H1 (cell line): ENCODE measurements around the gene GDE1. TPM values are rescaled to one million over a fixed set of nuclear protein-coding genes. Genes with fewer than 3 reads are reported as not detected.

ENCODE experiments used
- BRCA1 ChIP-seq: IDR thresholded peaks from 2 replicates; pipeline ENCODE4 v1.6.1; 2012; ENCODE audit warnings: low read depth, low read length, improper control_type of control experiment
- CBX5 ChIP-seq: fragments of 300-800, 300-1000 bp; sonication (generic); IDR thresholded peaks from 2 replicates; pipeline ENCODE4 v1.7.1; 2016; ENCODE audit warnings: antibody characterized with exemption, low read length, low read depth
- CTBP2 ChIP-seq: IDR thresholded peaks from 2 replicates; pipeline ENCODE4 v1.7.0; 2011; ENCODE audit warnings: borderline replicate concordance, mild to moderate bottlenecking, moderate library complexity, mixed read lengths, low read length; ENCODE audit not compliant: insufficient read depth, insufficient read length
- EGR1 ChIP-seq: IDR thresholded peaks from 2 replicates; pipeline ENCODE4 v1.6.1; 2011; ENCODE audit warnings: low read depth, low read length, borderline replicate concordance
- EP300 ChIP-seq, 2 experiments: IDR thresholded peaks; 1 replicate in 1 of 2; 2 replicates in 1 of 2; pipeline ENCODE4 v1.6.1; 2011 to 2012; ENCODE audit warnings: low read depth in 2 of 2, low read length in 2 of 2, mild to moderate bottlenecking in 2 of 2, borderline replicate concordance in 1 of 2, inconsistent platforms in 1 of 2, moderate library complexity in 1 of 2
- FOSL1 ChIP-seq: IDR thresholded peaks from 2 replicates; pipeline ENCODE4 v1.6.1; 2011; ENCODE audit warnings: mild to moderate bottlenecking, low read depth, low read length, moderate library complexity; ENCODE audit not compliant: insufficient read depth
- GTF2F1 ChIP-seq: IDR thresholded peaks from 2 replicates; pipeline ENCODE4 v1.6.1; 2012; ENCODE audit warnings: low read depth, low read length, improper control_type of control experiment, borderline replicate concordance
- HDAC2 ChIP-seq, 2 experiments: fragments of 300-600 bp in 1 of 2; sonication (generic) in 1 of 2; IDR thresholded peaks; 2 replicates each; pipeline ENCODE4 v1.6.1; 2011 to 2012; ENCODE audit warnings: low read depth in 2 of 2, low read length in 2 of 2, mild to moderate bottlenecking in 2 of 2, moderate library complexity in 2 of 2, borderline replicate concordance in 1 of 2, inconsistent platforms in 1 of 2
- MAFK ChIP-seq: IDR thresholded peaks from 2 replicates; pipeline ENCODE4 v1.6.1; 2012; ENCODE audit warnings: low read depth, mild to moderate bottlenecking, improper control_type of control experiment, low read length
- PHF8 ChIP-seq: fragments of 200-600 bp; sonication (generic); conservative IDR thresholded peaks from 2 replicates; pipeline ENCODE4 v1.7.1; 2012; ENCODE audit warnings: low read depth, mild to moderate bottlenecking, inconsistent platforms, low read length, moderate library complexity
- POU5F1 ChIP-seq: IDR thresholded peaks from 2 replicates; pipeline ENCODE4 v1.6.1; 2011; ENCODE audit warnings: low read depth, mild to moderate bottlenecking, low read length, moderate library complexity
- RAD21 ChIP-seq, 2 experiments: IDR thresholded peaks in 1 of 2; conservative IDR thresholded peaks in 1 of 2; 2 replicates each; pipeline ENCODE4 v1.6.1; 2011; ENCODE audit warnings: low read depth in 2 of 2, low read length in 2 of 2, improper control_type of control experiment in 1 of 2, inconsistent platforms in 1 of 2, mild to moderate bottlenecking in 1 of 2, moderate library complexity in 1 of 2
- SAP30 ChIP-seq: fragments of 300-600 bp; sonication (generic); IDR thresholded peaks from 2 replicates; pipeline ENCODE4 v1.7.1; 2012; ENCODE audit warnings: low read length, moderate library complexity, mild to moderate bottlenecking, inconsistent platforms; ENCODE audit not compliant: insufficient read depth, insufficient replicate concordance
- SP2 ChIP-seq: IDR thresholded peaks from 2 replicates; pipeline ENCODE4 v1.6.1; 2012; ENCODE audit warnings: mild to moderate bottlenecking, low read length, inconsistent platforms
- SRF ChIP-seq: IDR thresholded peaks from 2 replicates; pipeline ENCODE4 v1.6.1; 2011; ENCODE audit warnings: mild to moderate bottlenecking, low read depth, low read length, moderate library complexity
- SUZ12 ChIP-seq: fragments of 200-600 bp; sonication (generic); IDR thresholded peaks from 2 replicates; pipeline ENCODE4 v1.6.1; 2012; ENCODE audit warnings: mild to moderate bottlenecking, inconsistent platforms, low read length, moderate library complexity, mixed read lengths
- TCF12 ChIP-seq: IDR thresholded peaks from 2 replicates; pipeline ENCODE4 v1.6.1; 2011; ENCODE audit warnings: low read depth, mild to moderate bottlenecking, low read length
- YY1 ChIP-seq: IDR thresholded peaks from 2 replicates; pipeline ENCODE4 v1.6.1; 2011; ENCODE audit warnings: low read depth, mild to moderate bottlenecking, low read length
- polyA plus RNA-seq, 7 experiments: library from polyadenylated mRNA; depleted of rRNA in 3 of 7; stranded (reverse) in 5 of 7; unstranded in 2 of 7; fragments of >200 nt in 5 of 7; fragments of 200-250 nt in 2 of 7; gene quantifications; 1 replicate in 5 of 7; 2 replicates in 1 of 7; 4 replicates in 1 of 7; pipeline versions ENCODE4 v1.2.1 to v1.2.3, GENCODE V29; 2011 to 2013; ENCODE audit warnings: missing spikeins in 2 of 7, mixed read lengths in 2 of 7
- total RNA-seq: library from RNA; stranded (reverse); fragmentation: NEBNext Ultra II Directional; extraction: Animal tissue kit (Norgen Biotek cat#: 25700); gene quantifications from 2 replicates; pipeline ENCODE4 v1.2.1, GENCODE V29; 2021

Gene GDE1
- total and polyA plus RNA-seq, 2 of the 8 experiments (the other 6 are each of a cell fraction or from before 2014, with no cell fraction given), result 29.2 to 70.8 TPM

GRCh38 chr16:19521471-19522396 is at the start of gene GDE1 (continued):
- TF ChIP-seq TCF12 (no peak), SUZ12 (no peak), SRF (no peak), EP300 (IDR thresholded peaks at IDR 0.05; ENCODE audit: borderline replicate concordance in 1 of 2, low read depth in 2 of 2, low read length in 2 of 2) (no peak), GTF2F1 (no peak; the same call in 1 of the 2 replicates), BRCA1 (no peak), PHF8 (peak; percentile 85), RAD21 (IDR thresholded peaks at IDR 0.05 in 1 of 2, conservative IDR thresholded peaks at IDR 0.05 in 1 of 2; ENCODE audit: low read depth in 2 of 2, low read length in 2 of 2) (no peak), YY1 (peak; percentile 92), MAFK (no peak), POU5F1 (no peak), SP2 (no peak), CBX5 (no peak), FOSL1 (no peak), CTBP2 (no peak), SAP30 (no peak), EGR1 (no peak), HDAC2 (IDR thresholded peaks at IDR 0.05; ENCODE audit: borderline replicate concordance in 1 of 2, low read depth in 2 of 2, low read length in 2 of 2) (0 out of 4 replicates have a peak, but pooled peaks of 1 of the 2 experiments have one; percentile 57)
